GM20000 (cell line): Measurements from ENCODE around the gene ASPSCR1.
A peak's percentile ranks its signal among the peaks of the same experiment; 100 is the strongest.

Experiments
- DNase-seq: peaks from one replicate; pipeline ENCODE4 v3.0.0; 2012; ENCODE audit warnings: low spot score
- CTCF ChIP-seq: IDR thresholded peaks from 2 replicates; pipeline ENCODE4 v1.5.1; 2012; ENCODE audit warnings: mild to moderate bottlenecking, control low read depth; ENCODE audit errors: extremely low read depth, missing control alignments

The ASPSCR1 gene

GRCh38 chr17:81955058-81955681, 22.3 kb upstream of the ASPSCR1 start:
- no peak for DNase-seq
- no peak for TF ChIP-seq CTCF

DNA sequence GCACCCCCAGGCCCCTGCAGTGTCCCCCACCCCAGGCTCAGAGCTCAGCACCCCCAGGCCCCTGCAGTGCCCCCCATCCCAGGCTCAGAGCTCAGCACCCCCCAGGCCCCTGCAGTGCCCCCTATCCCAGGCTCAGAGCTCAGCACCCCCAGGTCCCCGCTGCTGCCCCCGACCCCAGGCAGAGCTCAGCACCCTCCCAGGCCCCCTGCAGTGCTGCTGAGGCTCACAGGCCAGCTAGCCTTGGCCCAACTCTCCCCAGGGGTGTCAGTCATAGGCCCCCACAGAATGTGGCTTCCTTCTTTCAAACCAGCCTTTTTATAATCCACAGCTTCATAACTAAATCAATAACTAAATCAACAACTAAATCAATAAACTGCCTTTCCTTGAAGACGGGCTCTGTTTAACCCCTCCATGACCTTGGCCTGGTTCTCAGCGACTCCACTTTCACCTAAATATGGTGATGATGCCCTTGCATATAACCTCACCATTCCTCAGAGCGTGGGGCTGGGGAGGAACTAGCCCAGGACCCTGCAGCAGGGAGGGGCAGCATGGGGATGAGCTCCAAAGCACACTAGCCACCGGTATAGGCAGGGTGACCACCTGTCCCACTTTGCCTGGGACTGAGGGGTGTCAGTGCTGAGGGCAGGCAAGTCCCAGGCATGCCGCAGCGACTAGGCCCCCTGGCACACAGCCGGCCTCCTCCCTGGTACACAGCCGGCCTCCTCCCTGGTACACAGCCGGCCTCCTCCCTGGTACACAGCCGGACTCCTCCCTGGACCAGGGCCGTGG, 21.5 kb upstream of the ASPSCR1 start:
- no peak for DNase-seq
- TF ChIP-seq CTCF = no peak

GRCh38 chr17:81956607-81957589, 20.5 kb upstream of the ASPSCR1 start:
- DNase-seq = no peak
- TF ChIP-seq CTCF = no peak

DNA sequence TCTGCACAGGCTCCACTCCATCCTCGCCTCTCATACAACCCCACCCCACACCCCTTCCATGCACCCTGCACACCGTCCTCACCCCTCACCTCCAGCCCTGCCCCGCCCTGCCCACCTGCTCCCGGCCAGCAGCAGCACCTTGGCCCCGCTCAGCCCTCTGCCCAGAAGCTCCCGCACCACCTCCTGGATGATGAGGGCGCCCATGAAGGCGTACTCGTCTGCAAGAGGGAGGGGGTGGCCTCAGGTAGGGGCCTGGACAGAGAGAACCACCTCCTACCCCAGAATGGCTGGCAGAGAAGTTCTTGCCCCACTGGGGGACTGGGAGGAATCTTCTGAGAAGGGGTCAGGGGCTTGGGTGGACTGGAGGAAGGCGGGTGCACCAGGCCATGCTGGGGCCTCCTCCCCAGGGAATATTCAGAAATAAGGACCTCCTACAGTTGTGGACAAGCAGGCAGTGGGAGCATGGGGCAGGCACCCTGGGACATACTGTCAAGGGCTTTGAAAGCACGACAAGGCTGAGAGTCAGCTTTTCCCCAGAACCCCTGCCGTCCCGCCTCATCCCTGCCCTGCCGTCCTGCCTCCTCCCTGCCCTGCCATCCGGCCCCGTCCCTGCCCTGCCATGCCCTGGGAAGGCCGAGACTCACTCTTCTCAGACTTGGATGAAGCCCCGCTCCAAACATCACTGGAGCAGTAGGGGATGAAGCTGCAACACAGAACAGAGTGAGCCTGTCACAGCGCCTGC, 19.6 kb upstream of the ASPSCR1 start:
- DNase-seq = no peak

GRCh38 chr17:81958633-81959342, 18.6 kb upstream of the ASPSCR1 start:
- TF ChIP-seq CTCF = no peak
- DNase-seq = no peak

More for the DNA sequence above, 19.6 kb upstream of the ASPSCR1 start:
- TF ChIP-seq CTCF = no peak

- peak; percentile 100 for TF ChIP-seq CTCF
- DNase-seq = peak; percentile 96
Observed at GRCh38 chr17:81959362-81960129, 17.9 kb upstream of the ASPSCR1 start.
